Astrocyte of the spinal cord (primary cell): Measurements from ENCODE around the gene HUNK.

ENCODE experiments used
- DNase-seq: peaks from one replicate; pipeline ENCODE4 v3.0.0; 2011; ENCODE audit warnings: low read depth, low spot score
- H3K4me3 ChIP-seq: 2 replicates; pipeline ENCODE4 v1.5.1; 2011; ENCODE audit warnings: low read depth, mild to moderate bottlenecking, low read length, moderate library complexity
- in situ Hi-C: cut with HindIII; loops from 2 replicates; pipeline ENCODE4 v1.10.0; 2017; ENCODE audit warnings: low sequenced_read_pairs
- TF ChIP-seq, protein P1 (sequence below): IDR thresholded peaks from 2 replicates; pipeline ENCODE4 v1.5.1; 2012; ENCODE audit warnings: low read depth, mild to moderate bottlenecking, low read length, inconsistent platforms

Gene HUNK

DNA sequence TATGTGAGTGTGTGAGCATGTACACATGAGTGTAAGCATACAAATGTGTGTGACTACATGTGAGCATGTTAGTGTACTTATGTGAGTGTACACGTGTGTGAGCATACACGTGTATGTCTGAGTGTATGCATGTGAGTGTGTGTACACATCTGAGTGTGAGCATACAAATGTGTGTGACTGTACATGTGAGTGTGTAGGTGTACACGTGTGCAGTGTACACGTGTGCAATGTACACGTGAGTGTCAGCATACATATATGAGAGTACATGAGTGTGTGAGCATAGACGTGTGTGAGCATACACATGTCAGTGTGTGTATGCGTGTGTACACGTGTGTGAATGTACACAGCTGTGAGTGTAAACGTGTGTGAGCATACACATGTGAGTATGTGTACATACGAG, 170.6 kb downstream of the HUNK start:
- no peak for DNase-seq
- in situ Hi-C loops, result no loop called here
- no peak overlapping the region for H3K4me3 ChIP-seq
- TF ChIP-seq, protein P1, sequence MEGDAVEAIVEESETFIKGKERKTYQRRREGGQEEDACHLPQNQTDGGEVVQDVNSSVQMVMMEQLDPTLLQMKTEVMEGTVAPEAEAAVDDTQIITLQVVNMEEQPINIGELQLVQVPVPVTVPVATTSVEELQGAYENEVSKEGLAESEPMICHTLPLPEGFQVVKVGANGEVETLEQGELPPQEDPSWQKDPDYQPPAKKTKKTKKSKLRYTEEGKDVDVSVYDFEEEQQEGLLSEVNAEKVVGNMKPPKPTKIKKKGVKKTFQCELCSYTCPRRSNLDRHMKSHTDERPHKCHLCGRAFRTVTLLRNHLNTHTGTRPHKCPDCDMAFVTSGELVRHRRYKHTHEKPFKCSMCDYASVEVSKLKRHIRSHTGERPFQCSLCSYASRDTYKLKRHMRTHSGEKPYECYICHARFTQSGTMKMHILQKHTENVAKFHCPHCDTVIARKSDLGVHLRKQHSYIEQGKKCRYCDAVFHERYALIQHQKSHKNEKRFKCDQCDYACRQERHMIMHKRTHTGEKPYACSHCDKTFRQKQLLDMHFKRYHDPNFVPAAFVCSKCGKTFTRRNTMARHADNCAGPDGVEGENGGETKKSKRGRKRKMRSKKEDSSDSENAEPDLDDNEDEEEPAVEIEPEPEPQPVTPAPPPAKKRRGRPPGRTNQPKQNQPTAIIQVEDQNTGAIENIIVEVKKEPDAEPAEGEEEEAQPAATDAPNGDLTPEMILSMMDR, result no peak

DNA sequence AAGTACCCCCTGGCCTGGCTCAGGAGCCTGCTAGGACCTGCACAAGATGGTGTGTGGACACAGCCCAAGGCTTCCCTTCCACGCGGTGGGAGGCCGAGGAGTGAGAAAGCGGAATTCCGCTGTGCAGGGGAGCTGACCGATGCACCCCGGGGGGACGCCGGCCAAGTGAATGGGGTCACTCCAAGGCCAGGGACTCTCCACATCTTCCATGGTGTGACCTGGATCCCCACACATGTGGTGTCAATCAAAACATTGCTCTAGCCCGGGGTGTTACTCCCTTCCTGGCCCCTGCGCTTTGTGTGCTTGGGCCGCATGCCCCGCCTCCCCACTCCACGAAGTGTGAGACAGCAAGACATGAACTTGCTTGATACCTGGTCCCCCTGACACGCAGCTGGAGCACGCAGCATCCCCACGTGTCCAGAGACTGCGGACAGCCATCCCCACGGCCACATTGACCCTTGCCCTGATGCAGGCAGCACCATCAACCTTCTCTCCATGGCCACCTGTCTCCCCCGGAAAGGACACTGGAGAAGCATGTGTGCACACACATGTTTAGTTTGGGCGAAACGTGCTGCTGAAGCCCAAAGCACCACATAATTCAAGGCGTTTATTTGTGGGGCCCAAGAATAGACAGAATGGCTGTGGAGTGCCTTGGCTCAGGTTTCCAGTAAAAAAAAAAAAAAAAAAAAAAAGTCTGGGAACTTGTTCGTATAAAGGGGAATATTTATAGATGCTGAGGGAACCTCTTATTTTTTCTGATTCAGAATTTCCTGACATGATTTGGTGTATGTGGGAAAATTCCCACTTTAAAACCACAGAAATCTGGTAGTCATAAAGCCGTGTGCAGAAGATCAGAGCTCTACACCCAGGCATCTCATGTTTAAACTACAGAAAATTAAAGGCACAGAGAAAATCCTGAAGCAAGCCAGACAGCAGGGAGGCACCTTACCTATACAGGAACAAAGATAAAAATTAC, 171.7 kb downstream of the HUNK start:
- in situ Hi-C loops, result no loop called here
- TF ChIP-seq, protein P1, result no peak
- no peak overlapping the region for H3K4me3 ChIP-seq
- no peak for DNase-seq

DNA sequence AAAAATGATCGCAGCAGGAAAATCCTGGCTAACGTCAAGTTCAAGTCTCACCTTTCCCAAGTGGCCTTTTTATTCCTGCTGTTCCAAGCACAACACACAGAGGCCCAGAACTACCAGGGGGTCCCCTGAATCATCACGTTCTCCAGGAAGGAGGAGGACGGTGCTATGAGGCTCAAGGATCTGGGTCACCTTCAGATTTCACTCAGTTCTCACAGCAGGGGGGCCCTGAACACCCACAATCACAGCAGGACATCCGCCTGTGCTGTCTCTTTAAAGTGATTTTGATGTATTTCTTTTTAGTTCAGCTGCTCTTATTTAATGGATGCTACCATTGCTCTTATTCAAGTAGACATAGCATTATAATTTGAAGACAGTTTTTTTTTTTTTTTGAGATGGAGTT, 173.4 kb downstream of the HUNK start:
- no peak overlapping the region for H3K4me3 ChIP-seq
- TF ChIP-seq, protein P1, result no peak
- in situ Hi-C loops, result no loop called here
- DNase-seq, result peak; percentile 34

DNA sequence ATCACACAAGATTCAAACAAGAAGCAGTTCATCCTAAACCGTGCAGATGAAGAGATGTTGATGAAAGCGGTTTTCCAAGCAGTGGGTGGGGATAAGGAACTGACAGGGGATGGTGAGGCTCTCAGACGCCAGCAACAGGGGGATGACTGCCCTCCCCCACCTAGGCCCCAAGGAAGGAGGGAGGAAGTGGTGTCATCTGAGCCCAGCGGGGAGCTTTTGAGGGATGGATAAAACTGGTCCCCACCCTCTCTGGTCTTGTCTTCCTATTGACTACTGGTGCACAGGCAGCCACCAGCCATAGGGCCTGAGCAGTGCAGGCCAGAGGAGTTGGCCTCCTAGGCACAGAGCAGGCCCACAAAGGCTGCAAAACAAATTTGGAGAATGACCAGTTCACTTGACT, 175.5 kb downstream of the HUNK start:
- DNase-seq, result no peak
- no peak overlapping the region for H3K4me3 ChIP-seq
- in situ Hi-C loops, result no loop called here
- TF ChIP-seq, protein P1, result no peak
